IMR-90 (cell line): ENCODE data around the gene AMFR.

ENCODE experiments used
- BHLHE40 ChIP-seq: fragments of 150-350 bp; IDR thresholded peaks from 2 replicates; pipeline ENCODE4 v1.6.1; 2016; ENCODE audit warnings: mild to moderate bottlenecking, low read depth, low read length
- CEBPB ChIP-seq: IDR thresholded peaks from 2 replicates; pipeline ENCODE4 v1.6.1; 2012; ENCODE audit warnings: low read depth, low read length, improper control_type of control experiment
- CHD1 ChIP-seq: IDR thresholded peaks from 2 replicates; pipeline ENCODE4 v1.6.1; 2012; ENCODE audit warnings: low read depth, low read length, improper control_type of control experiment
- MAFK ChIP-seq: IDR thresholded peaks from 2 replicates; pipeline ENCODE4 v1.6.1; 2012; ENCODE audit warnings: low read depth, low read length, improper control_type of control experiment
- MAZ ChIP-seq: IDR thresholded peaks from 2 replicates; pipeline ENCODE4 v1.6.1; 2012; ENCODE audit warnings: low read depth, mild to moderate bottlenecking, low read length, improper control_type of control experiment, moderate library complexity, borderline replicate concordance
- MXI1 ChIP-seq: IDR thresholded peaks from 2 replicates; pipeline ENCODE4 v1.6.1; 2012; ENCODE audit warnings: low read depth, mild to moderate bottlenecking, low read length, moderate library complexity, borderline replicate concordance
- NFE2L2 ChIP-seq: fragments of 150-350 bp; IDR thresholded peaks from 2 replicates; pipeline ENCODE4 v1.6.1; 2016; ENCODE audit warnings: low read depth, mild to moderate bottlenecking, low read length
- POLR2A ChIP-seq: IDR thresholded peaks from 2 replicates; pipeline ENCODE4 v1.6.1; 2012; ENCODE audit warnings: mild to moderate bottlenecking, low read depth, low read length
- RAD21 ChIP-seq: IDR thresholded peaks from 2 replicates; pipeline ENCODE4 v1.6.1; 2012; ENCODE audit warnings: low read length, improper control_type of control experiment
- RCOR1 ChIP-seq: IDR thresholded peaks from 2 replicates; pipeline ENCODE4 v1.6.1; 2012; ENCODE audit warnings: mild to moderate bottlenecking, low read length, improper control_type of control experiment; ENCODE audit not compliant: insufficient replicate concordance
- RFX5 ChIP-seq: IDR thresholded peaks from 2 replicates; pipeline ENCODE4 v1.8.0; 2012; ENCODE audit warnings: low read depth, mild to moderate bottlenecking, low read length, moderate library complexity
- SMC3 ChIP-seq: fragments of 150-350 bp; IDR thresholded peaks from 2 replicates; pipeline ENCODE4 v1.6.1; 2016; ENCODE audit warnings: low read depth, mild to moderate bottlenecking, antibody characterized with exemption, low read length, moderate library complexity
- TF ChIP-seq, protein P1 (sequence below): conservative IDR thresholded peaks from 2 replicates; pipeline ENCODE4 v1.5.1; 2012; ENCODE audit warnings: mild to moderate bottlenecking, low read depth, low read length, improper control_type of control experiment
- TF ChIP-seq, protein P2 (sequence below): fragments of 150-350 bp; IDR thresholded peaks from 2 replicates; pipeline ENCODE4 v1.6.1; 2017; ENCODE audit warnings: mild to moderate bottlenecking, antibody characterized with exemption, low read length, low read depth

DNA sequence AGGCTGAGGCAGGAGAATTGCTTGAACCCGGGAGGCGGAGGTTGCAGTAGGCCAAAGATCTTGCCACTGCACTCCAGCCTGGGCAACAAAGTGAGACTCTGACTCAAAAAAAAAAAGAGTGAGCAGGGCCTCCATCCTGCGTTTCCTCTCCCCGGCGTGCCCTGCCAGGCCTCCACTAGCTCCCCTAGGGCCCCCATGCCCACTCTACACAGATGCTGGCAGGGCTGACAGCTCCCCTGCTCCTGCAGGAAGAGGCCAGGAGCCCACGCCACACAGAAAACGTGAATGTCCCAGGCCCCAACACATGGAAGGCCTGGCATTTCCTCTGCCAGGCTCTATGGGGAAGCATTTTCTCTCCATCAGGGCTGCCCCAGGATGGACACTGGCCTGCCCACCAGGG is 109.4 kb downstream of the AMFR start:
- TF ChIP-seq, protein P1, sequence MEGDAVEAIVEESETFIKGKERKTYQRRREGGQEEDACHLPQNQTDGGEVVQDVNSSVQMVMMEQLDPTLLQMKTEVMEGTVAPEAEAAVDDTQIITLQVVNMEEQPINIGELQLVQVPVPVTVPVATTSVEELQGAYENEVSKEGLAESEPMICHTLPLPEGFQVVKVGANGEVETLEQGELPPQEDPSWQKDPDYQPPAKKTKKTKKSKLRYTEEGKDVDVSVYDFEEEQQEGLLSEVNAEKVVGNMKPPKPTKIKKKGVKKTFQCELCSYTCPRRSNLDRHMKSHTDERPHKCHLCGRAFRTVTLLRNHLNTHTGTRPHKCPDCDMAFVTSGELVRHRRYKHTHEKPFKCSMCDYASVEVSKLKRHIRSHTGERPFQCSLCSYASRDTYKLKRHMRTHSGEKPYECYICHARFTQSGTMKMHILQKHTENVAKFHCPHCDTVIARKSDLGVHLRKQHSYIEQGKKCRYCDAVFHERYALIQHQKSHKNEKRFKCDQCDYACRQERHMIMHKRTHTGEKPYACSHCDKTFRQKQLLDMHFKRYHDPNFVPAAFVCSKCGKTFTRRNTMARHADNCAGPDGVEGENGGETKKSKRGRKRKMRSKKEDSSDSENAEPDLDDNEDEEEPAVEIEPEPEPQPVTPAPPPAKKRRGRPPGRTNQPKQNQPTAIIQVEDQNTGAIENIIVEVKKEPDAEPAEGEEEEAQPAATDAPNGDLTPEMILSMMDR, result no peak
- TF ChIP-seq POLR2A (no peak), RAD21 (no peak), SMC3 (no peak), RCOR1 (no peak), RFX5 (no peak), MAFK (no peak), MAZ (no peak), CHD1 (no peak), BHLHE40 (no peak), NFE2L2 (no peak), CEBPB (no peak), MXI1 (no peak)
- TF ChIP-seq, protein P2, sequence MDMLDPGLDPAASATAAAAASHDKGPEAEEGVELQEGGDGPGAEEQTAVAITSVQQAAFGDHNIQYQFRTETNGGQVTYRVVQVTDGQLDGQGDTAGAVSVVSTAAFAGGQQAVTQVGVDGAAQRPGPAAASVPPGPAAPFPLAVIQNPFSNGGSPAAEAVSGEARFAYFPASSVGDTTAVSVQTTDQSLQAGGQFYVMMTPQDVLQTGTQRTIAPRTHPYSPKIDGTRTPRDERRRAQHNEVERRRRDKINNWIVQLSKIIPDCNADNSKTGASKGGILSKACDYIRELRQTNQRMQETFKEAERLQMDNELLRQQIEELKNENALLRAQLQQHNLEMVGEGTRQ, result no peak
